Measurements from ENCODE around the gene TMEM184B. TPM values are rescaled to one million over a fixed set of nuclear protein-coding genes. Genes with fewer than 3 reads are reported as not detected.

TMEM184B gene
- total RNA-seq, 1 donor from 2014 or later = 26.5 TPM

- H3K4me3 Mint-ChIP-seq = no peak overlapping the region
- H4K20me1 ChIP-seq (ENCODE audit: low read depth) = peaks cover 8% of the 10 kb centered on the region
These were observed 26.1 kb downstream of the TMEM184B start for GRCh38 chr22:38246692-38247091.

GRCh38 chr22:38246046-38246658 lies 26.7 kb downstream of the TMEM184B start:
- peaks cover 16% of the 10 kb centered on the region for H3K79me2 ChIP-seq (ENCODE audit: low read depth)
- H4K20me1 ChIP-seq (ENCODE audit: low read depth) = peaks cover 8% of the 10 kb centered on the region
- H3K9me3 ChIP-seq (ENCODE audit: low read depth) = no peaks in the 10 kb centered on the region
- no peak overlapping the region for H3K27ac ChIP-seq
- TF ChIP-seq CTCF (IDR thresholded peaks at IDR 0.05) (no peak), EZH2phosphoT487 (IDR thresholded peaks at IDR 0.05) (no peak), EZH2 (IDR thresholded peaks at IDR 0.05) (no peak)
- H3K36me3 ChIP-seq = no peaks in the 10 kb centered on the region
- H3K4me2 ChIP-seq = no peak overlapping the region
- no peak overlapping the region for H3K9ac ChIP-seq
- H3K27me3 Mint-ChIP-seq (ENCODE audit: insufficient read depth, low read depth) = peaks cover 5% of the 10 kb centered on the region
- H3K4me1 ChIP-seq = peaks cover 15% of the 10 kb centered on the region
- H3K27me3 ChIP-seq = no peaks in the 10 kb centered on the region
- no peak overlapping the region for H3K4me3 Mint-ChIP-seq
- H3F3A ChIP-seq (ENCODE audit: low read depth) = peaks cover 14% of the 10 kb centered on the region
- H3K4me3 ChIP-seq = no peak overlapping the region
- peaks cover 27% of the 10 kb centered on the region for H3K4me1 Mint-ChIP-seq
- H3K27ac Mint-ChIP-seq = no peak overlapping the region
- H3K9me3 Mint-ChIP-seq = peaks cover 3% of the 10 kb centered on the region
- no peak overlapping the region for H2AFZ ChIP-seq (replicated peaks)
- no peak for DNase-seq (ENCODE audit: low spot score)
- H3K36me3 Mint-ChIP-seq = peaks cover 10% of the 10 kb centered on the region

More at GRCh38 chr22:38246692-38247091, 26.1 kb downstream of the TMEM184B start:
- Histone ChIP-seq H3K4me3 (no peak overlapping the region), H2AFZ (replicated peaks) (no peak overlapping the region), H3F3A (ENCODE audit: low read depth) (peaks cover 11% of the 10 kb centered on the region), H3K27ac (no peak overlapping the region), H3K27me3 (no peaks in the 10 kb centered on the region), H3K9me3 (ENCODE audit: low read depth) (no peaks in the 10 kb centered on the region), H3K4me1 (peaks cover 15% of the 10 kb centered on the region), H3K4me2 (no peak overlapping the region), H3K79me2 (ENCODE audit: low read depth) (peaks cover 16% of the 10 kb centered on the region), H3K36me3 (no peaks in the 10 kb centered on the region), H3K9ac (no peak overlapping the region)
- H3K4me1 Mint-ChIP-seq = peaks cover 26% of the 10 kb centered on the region
- peaks cover 5% of the 10 kb centered on the region for H3K27me3 Mint-ChIP-seq (ENCODE audit: insufficient read depth, low read depth)
- no peak for DNase-seq (ENCODE audit: low spot score)
- H3K9me3 Mint-ChIP-seq = peaks cover 3% of the 10 kb centered on the region
- peaks cover 10% of the 10 kb centered on the region for H3K36me3 Mint-ChIP-seq
- H3K27ac Mint-ChIP-seq = no peak overlapping the region
- no peak for TF ChIP-seq EZH2phosphoT487 (IDR thresholded peaks at IDR 0.05)

- peaks cover 30% of the 10 kb centered on the region for H3F3A ChIP-seq (ENCODE audit: low read depth)
- H3K27ac ChIP-seq = no peak overlapping the region
- H3K36me3 ChIP-seq = no peaks in the 10 kb centered on the region
- H3K4me3 ChIP-seq = no peak overlapping the region
- H3K9me3 Mint-ChIP-seq = no peaks in the 10 kb centered on the region
- no peak overlapping the region for H3K4me3 Mint-ChIP-seq
- H2AFZ ChIP-seq (replicated peaks) = no peak overlapping the region
- H4K20me1 ChIP-seq (ENCODE audit: low read depth) = peaks cover 8% of the 10 kb centered on the region
- H3K9ac ChIP-seq = no peak overlapping the region
- peaks cover 5% of the 10 kb centered on the region for H3K27me3 Mint-ChIP-seq (ENCODE audit: insufficient read depth, low read depth)
- no peaks in the 10 kb centered on the region for H3K9me3 ChIP-seq (ENCODE audit: low read depth)
- no peak overlapping the region for H3K4me2 ChIP-seq
- no peak for TF ChIP-seq CTCF (IDR thresholded peaks at IDR 0.05)
- TF ChIP-seq EZH2phosphoT487 (IDR thresholded peaks at IDR 0.05) = no peak
- no peak for TF ChIP-seq EZH2 (IDR thresholded peaks at IDR 0.05)
- no peaks in the 10 kb centered on the region for H3K27me3 ChIP-seq
- DNase-seq (ENCODE audit: low spot score) = no peak
- peak overlapping the region; percentile 90 for H3K27ac Mint-ChIP-seq
- peaks cover 43% of the 10 kb centered on the region for H3K4me1 Mint-ChIP-seq
- H3K4me1 ChIP-seq = peaks cover 28% of the 10 kb centered on the region
- H3K36me3 Mint-ChIP-seq = peaks cover 10% of the 10 kb centered on the region
- peaks cover 5% of the 10 kb centered on the region for H3K79me2 ChIP-seq (ENCODE audit: low read depth)
These were observed 28.7 kb downstream of the TMEM184B start for GRCh38 chr22:38244106-38244505.

GRCh38 chr22:38243007-38243765 lies 29.6 kb downstream of the TMEM184B start:
- H3K9me3 ChIP-seq (ENCODE audit: low read depth) = no peaks in the 10 kb centered on the region
- H3K79me2 ChIP-seq (ENCODE audit: low read depth) = no peaks in the 10 kb centered on the region
- Mint-ChIP-seq H3K27me3 (ENCODE audit: insufficient read depth, low read depth) (peaks cover 2% of the 10 kb centered on the region), H3K9me3 (no peaks in the 10 kb centered on the region), H3K4me1 (peaks cover 48% of the 10 kb centered on the region), H3K27ac (peak overlapping the region; percentile 90), H3K4me3 (peak overlapping the region; percentile 55), H3K36me3 (peaks cover 11% of the 10 kb centered on the region)
- TF ChIP-seq EZH2 (IDR thresholded peaks at IDR 0.05) (no peak), CTCF (IDR thresholded peaks at IDR 0.05) (no peak), EZH2phosphoT487 (IDR thresholded peaks at IDR 0.05) (no peak)
- no peak overlapping the region for H3K9ac ChIP-seq
- H3K4me3 ChIP-seq = no peak overlapping the region
- H3K27me3 ChIP-seq = no peaks in the 10 kb centered on the region
- no peaks in the 10 kb centered on the region for H3K36me3 ChIP-seq
- DNase-seq (ENCODE audit: low spot score) = peak; percentile 65
- H3K27ac ChIP-seq = no peak overlapping the region
- H3K4me1 ChIP-seq = peaks cover 28% of the 10 kb centered on the region
- no peak overlapping the region for H2AFZ ChIP-seq (replicated peaks)
- H3K4me2 ChIP-seq = peak overlapping the region; percentile 4
- H3F3A ChIP-seq (ENCODE audit: low read depth) = peaks cover 30% of the 10 kb centered on the region
- peaks cover 2% of the 10 kb centered on the region for H4K20me1 ChIP-seq (ENCODE audit: low read depth)
